Endodermal cell (in vitro differentiated cells): ENCODE measurements around the gene BANP. TPM values are rescaled to one million over a fixed set of nuclear protein-coding genes. Genes with fewer than 3 reads are reported as not detected.

Experiments used
- DNase-seq: peaks from one replicate; pipeline ENCODE4 v3.0.0-alpha.2; 2017
- H3K27ac ChIP-seq: 2 replicates; pipeline ENCODE4 v1.5.1; 2013; ENCODE audit warnings: mild to moderate bottlenecking, low read depth, low read length, moderate library complexity
- H3K27me3 ChIP-seq: 2 replicates; pipeline ENCODE4 v1.6.1; 2013; ENCODE audit warnings: mild to moderate bottlenecking, low read length, moderate library complexity; ENCODE audit not compliant: insufficient read depth, control insufficient read depth, poor library complexity, severe bottlenecking
- H3K36me3 ChIP-seq: 2 replicates; pipeline ENCODE4 v1.7.0; 2013; ENCODE audit warnings: mild to moderate bottlenecking, low read length, moderate library complexity; ENCODE audit not compliant: control insufficient read depth, insufficient read depth
- H3K4me1 ChIP-seq: one replicate; pipeline ENCODE4 v1.7.0; 2013; ENCODE audit warnings: low read length; ENCODE audit not compliant: control insufficient read depth, insufficient read depth
- H3K4me3 ChIP-seq: 2 replicates; pipeline ENCODE4 v1.5.1; 2013; ENCODE audit warnings: mild to moderate bottlenecking, low read length, moderate library complexity
- H3K9ac ChIP-seq: 2 replicates; pipeline ENCODE4 v1.6.1; 2013; ENCODE audit warnings: mild to moderate bottlenecking, low read length, moderate library complexity; ENCODE audit not compliant: poor library complexity, severe bottlenecking; ENCODE audit errors: extremely low read depth
- H3K9me3 ChIP-seq: 2 replicates; pipeline ENCODE4 v1.6.1; 2013; ENCODE audit warnings: mild to moderate bottlenecking, low read length, moderate library complexity; ENCODE audit not compliant: control insufficient read depth
- H3K27ac Mint-ChIP-seq: 2 replicates; pipeline ENCODE4 v1.8.0; 2020; ENCODE audit warnings: mixed read lengths
- H3K27me3 Mint-ChIP-seq: 2 replicates; pipeline ENCODE4 v1.8.0; 2021; ENCODE audit warnings: mild to moderate bottlenecking, mixed read lengths; ENCODE audit not compliant: insufficient read depth
- H3K36me3 Mint-ChIP-seq: 2 replicates; pipeline ENCODE4 v1.8.0; 2020; ENCODE audit warnings: low read depth, mixed read lengths
- H3K4me1 Mint-ChIP-seq: 2 replicates; pipeline ENCODE4 v1.8.0; 2020; ENCODE audit warnings: mixed read lengths
- H3K4me3 Mint-ChIP-seq: 2 replicates; pipeline ENCODE4 v1.8.0; 2020; ENCODE audit warnings: mild to moderate bottlenecking, moderate library complexity, mixed read lengths
- H3K9me3 Mint-ChIP-seq: 2 replicates; pipeline ENCODE4 v1.8.0; 2020; ENCODE audit warnings: mild to moderate bottlenecking, mixed read lengths
- WGBS, 2 experiments: methylation state at CpG; one replicate each; pipeline versions ENCODE4 v1.1.5 to v1.1.7; 2013; ENCODE audit warnings: missing lambda C conversion rate in 2 of 2, mixed read lengths in 1 of 2; ENCODE audit not compliant: insufficient coverage in 1 of 2, insufficient read length in 1 of 2; 5-methylcytosine and 5-hydroxymethylcytosine counted together
- total RNA-seq, 2 donors: library from RNA; stranded (reverse); fragmentation: NEBNext Ultra II Directional in 1 of 2; extraction: Animal tissue kit (Norgen Biotek cat#: 25700) in 1 of 2; gene quantifications; 2 replicates in 1 of 2; 3 replicates in 1 of 2; pipeline ENCODE4 v1.2.1, GENCODE V29; 2021
- TF ChIP-seq, protein P1 (sequence below): fragments of 200-600 bp; sonication (generic); conservative IDR thresholded peaks from 2 replicates; pipeline ENCODE4 v1.5.0; 2021; ENCODE audit warnings: antibody characterized with exemption, mild to moderate bottlenecking

BANP gene
- total RNA-seq, 2 donors from 2014 or later = 39.5 to 45.5 TPM

DNA sequence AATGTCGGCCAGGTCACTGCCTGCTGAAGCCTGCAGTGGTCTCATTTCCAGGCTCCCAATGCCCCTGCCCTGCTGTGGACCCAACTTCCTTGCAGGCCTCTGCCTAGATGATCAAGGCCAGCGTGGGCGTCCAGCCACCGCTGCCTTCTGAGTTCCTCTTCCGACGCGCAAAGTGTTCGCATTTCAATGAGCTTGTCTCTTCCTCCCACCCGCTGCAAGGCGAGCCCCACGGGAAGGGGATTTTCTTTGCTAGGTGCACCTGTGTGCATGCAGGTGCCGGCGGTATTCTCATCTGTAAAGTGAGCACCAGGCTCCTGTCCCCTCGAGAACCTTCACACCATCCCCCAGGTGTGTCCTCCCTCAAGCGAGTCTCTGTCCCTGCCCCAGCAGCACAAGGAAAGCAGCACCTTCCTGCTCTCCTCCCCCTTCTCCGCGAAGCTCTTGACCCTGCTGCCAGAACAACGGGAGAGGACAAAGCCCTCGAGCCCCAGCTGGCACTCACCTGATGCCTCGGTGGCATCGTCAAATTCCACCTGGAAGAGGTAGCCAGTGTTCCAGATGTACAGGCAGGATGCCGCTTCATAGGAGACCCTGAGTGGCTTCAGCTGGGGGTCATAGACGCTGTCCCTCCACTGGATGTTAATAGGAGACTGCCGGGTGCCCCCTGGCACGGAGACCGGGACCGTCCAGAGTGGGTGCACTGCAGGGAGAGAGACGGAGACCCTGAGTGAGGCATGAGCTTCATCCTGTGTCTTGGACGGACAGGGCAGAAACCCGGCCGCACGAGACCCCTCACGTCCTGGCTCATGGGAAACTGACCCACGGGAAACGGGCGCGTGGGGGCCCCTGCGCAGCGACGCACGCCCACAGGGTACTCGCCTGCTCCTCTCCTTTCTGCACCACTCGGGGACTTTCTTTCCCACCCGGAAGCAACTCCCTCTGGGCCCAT is 24.7 kb upstream of the BANP start:
- Mint-ChIP-seq H3K4me1 (no peaks in the 10 kb centered on the region), H3K27ac (no peak overlapping the region), H3K4me3 (no peak overlapping the region), H3K9me3 (no peaks in the 10 kb centered on the region), H3K27me3 (peaks cover 2% of the 10 kb centered on the region), H3K36me3 (no peaks in the 10 kb centered on the region)
- H3K4me1 ChIP-seq = no peaks in the 10 kb centered on the region
- no peaks in the 10 kb centered on the region for H3K36me3 ChIP-seq
- no peak overlapping the region for H3K4me3 ChIP-seq
- no peaks in the 10 kb centered on the region for H3K9me3 ChIP-seq
- no peak overlapping the region for H3K27ac ChIP-seq
- TF ChIP-seq, protein P1, sequence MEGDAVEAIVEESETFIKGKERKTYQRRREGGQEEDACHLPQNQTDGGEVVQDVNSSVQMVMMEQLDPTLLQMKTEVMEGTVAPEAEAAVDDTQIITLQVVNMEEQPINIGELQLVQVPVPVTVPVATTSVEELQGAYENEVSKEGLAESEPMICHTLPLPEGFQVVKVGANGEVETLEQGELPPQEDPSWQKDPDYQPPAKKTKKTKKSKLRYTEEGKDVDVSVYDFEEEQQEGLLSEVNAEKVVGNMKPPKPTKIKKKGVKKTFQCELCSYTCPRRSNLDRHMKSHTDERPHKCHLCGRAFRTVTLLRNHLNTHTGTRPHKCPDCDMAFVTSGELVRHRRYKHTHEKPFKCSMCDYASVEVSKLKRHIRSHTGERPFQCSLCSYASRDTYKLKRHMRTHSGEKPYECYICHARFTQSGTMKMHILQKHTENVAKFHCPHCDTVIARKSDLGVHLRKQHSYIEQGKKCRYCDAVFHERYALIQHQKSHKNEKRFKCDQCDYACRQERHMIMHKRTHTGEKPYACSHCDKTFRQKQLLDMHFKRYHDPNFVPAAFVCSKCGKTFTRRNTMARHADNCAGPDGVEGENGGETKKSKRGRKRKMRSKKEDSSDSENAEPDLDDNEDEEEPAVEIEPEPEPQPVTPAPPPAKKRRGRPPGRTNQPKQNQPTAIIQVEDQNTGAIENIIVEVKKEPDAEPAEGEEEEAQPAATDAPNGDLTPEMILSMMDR = no peak
- no peak overlapping the region for H3K9ac ChIP-seq
- H3K27me3 ChIP-seq = no peaks in the 10 kb centered on the region
- 86 to 90% methylated on average over 25 to 44 of the region's 44 CpGs for WGBS, 2 experiments
- no peak for DNase-seq

DNA sequence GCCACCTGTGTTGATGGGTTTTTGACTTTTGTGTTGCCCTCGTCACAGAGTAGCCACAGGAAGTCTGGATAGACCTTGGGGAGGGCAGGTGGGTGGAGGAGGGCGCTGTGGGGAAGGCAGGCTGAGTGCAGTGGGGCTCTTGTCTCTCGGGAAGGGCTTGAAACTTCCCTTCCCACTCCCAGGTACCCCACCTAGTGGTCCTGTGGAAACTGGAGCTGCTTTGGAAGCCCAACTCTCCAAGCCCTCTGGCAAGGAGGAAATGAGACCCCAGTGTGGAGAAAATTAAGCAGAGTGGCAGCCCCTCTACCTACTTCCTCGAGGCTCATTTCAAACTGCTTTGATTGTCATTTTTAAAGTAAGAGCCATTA is 24.1 kb upstream of the BANP start:
- DNase-seq = peak; percentile 71
- 63 to 67% methylated on average over 1 to 4 of the region's 4 CpGs for whole genome bisulfite sequencing, 2 experiments
- TF ChIP-seq, protein P1 = peak; percentile 62
- H3K27ac Mint-ChIP-seq = no peak overlapping the region
- no peaks in the 10 kb centered on the region for H3K36me3 Mint-ChIP-seq
- no peaks in the 10 kb centered on the region for H3K36me3 ChIP-seq
- no peak overlapping the region for H3K4me3 ChIP-seq
- no peak overlapping the region for H3K4me3 Mint-ChIP-seq
- no peak overlapping the region for H3K27ac ChIP-seq
- peaks cover 2% of the 10 kb centered on the region for H3K4me1 Mint-ChIP-seq
- no peaks in the 10 kb centered on the region for H3K9me3 ChIP-seq
- no peaks in the 10 kb centered on the region for H3K9me3 Mint-ChIP-seq
- peaks cover 2% of the 10 kb centered on the region for H3K27me3 Mint-ChIP-seq
- no peaks in the 10 kb centered on the region for H3K27me3 ChIP-seq
- H3K4me1 ChIP-seq = no peaks in the 10 kb centered on the region
- no peak overlapping the region for H3K9ac ChIP-seq

DNA sequence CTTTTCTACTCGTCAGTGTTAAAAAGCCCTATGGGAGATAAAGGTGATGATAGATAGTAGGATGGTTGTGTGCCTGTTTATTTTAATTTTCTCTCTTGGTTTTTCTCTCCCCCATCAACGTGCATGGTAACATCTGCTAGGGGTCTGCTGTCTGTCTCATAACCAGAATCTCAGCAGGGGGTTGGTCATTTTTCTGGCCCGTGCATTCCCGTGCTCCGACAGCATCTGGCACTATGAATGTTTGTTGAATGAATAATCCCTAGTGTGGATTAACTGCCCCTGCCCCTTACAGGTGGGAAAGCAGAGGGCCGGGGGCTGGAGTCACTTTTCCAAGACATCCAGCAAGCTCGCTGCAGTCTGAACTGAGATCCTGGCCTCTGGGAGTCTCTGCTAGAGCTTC is 21.2 kb upstream of the BANP start:
- Mint-ChIP-seq H3K9me3 (peaks cover 3% of the 10 kb centered on the region), H3K4me1 (peaks cover 8% of the 10 kb centered on the region), H3K4me3 (no peak overlapping the region), H3K27ac (no peak overlapping the region), H3K27me3 (peaks cover 3% of the 10 kb centered on the region), H3K36me3 (no peaks in the 10 kb centered on the region)
- WGBS, 2 experiments = 95 to 98% methylated on average over 6 to 7 of the region's 7 CpGs
- no peak overlapping the region for H3K4me3 ChIP-seq
- no peak for DNase-seq
- H3K36me3 ChIP-seq = no peaks in the 10 kb centered on the region
- no peak overlapping the region for H3K9ac ChIP-seq
- H3K27ac ChIP-seq = no peak overlapping the region
- H3K4me1 ChIP-seq = no peaks in the 10 kb centered on the region
- no peaks in the 10 kb centered on the region for H3K9me3 ChIP-seq
- no peaks in the 10 kb centered on the region for H3K27me3 ChIP-seq
- TF ChIP-seq, protein P1 = no peak
